ENCODE data around the gene FCSK. TPM values are rescaled to one million over a fixed set of nuclear protein-coding genes. Genes with fewer than 3 reads are reported as not detected.

The FCSK gene
- total and polyA plus RNA-seq, 2 of the 13 experiments (the other 11 are each of a cell fraction or from before 2014, with no cell fraction given) = 9.1 to 19.2 TPM

DNA sequence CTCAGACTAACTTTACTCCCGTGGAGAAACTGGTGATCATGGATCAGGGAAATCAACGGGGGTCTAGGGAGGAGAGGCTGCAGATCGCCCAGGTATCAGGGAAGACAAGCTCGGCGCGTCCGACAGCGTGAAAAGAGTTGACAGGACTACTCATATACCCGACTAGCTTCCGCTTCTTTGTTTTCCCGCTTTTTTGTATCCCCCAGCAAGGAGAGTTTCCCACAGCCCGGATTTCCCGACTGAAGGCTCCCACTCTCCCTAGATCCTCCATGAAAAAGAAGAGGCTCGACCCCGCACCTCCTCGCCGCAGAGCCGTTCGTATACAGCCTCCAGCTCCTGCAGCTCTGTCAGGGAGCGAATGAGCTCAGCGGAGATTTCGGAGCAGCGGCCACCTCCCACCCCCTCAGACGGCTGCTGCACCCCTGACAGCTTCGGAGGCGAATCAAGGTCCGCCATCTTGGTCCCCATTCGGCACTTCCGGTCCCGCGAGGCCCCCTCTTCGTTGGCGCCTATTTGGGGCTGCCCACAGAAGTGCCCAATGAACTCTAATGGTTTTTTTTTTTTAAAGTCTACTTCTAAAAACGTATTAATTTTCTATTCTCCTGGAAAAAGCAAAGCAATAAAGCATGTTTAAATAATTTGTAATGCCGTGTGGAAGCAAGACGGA lies 68.8 kb downstream of the FCSK start, which contains the start of gene COG4 (continued):
- peak; percentile 21; the same call in 1 of the 2 replicates for TF ChIP-seq ZNF784 (CRISPR knock-in tag; IDR thresholded peaks at IDR 0.05; ENCODE audit: borderline replicate concordance)
- no peak for TF ChIP-seq HNF4G (IDR thresholded peaks at IDR 0.05; ENCODE audit: borderline replicate concordance, low read depth, low read length)
- no peak; the same call in 1 of the 2 replicates for TF ChIP-seq HNF4G (CRISPR knock-in tag; IDR thresholded peaks at IDR 0.05; ENCODE audit: borderline replicate concordance, low read depth)
- 0 out of 2 replicates have a peak, but pooled peaks have one; percentile 23 for TF ChIP-seq ZNF318 (CRISPR knock-in tag; IDR thresholded peaks at IDR 0.05)
- no peak for TF ChIP-seq MXD1 (CRISPR knock-in tag; IDR thresholded peaks at IDR 0.05)
- TF ChIP-seq RAD51 (IDR thresholded peaks at IDR 0.05; ENCODE audit: borderline replicate concordance) = no peak
- TF ChIP-seq, protein P1, sequence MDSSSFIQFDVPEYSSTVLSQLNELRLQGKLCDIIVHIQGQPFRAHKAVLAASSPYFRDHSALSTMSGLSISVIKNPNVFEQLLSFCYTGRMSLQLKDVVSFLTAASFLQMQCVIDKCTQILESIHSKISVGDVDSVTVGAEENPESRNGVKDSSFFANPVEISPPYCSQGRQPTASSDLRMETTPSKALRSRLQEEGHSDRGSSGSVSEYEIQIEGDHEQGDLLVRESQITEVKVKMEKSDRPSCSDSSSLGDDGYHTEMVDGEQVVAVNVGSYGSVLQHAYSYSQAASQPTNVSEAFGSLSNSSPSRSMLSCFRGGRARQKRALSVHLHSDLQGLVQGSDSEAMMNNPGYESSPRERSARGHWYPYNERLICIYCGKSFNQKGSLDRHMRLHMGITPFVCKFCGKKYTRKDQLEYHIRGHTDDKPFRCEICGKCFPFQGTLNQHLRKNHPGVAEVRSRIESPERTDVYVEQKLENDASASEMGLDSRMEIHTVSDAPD (CRISPR knock-in tag; IDR thresholded peaks at IDR 0.05) = 0 out of 2 replicates have a peak, but pooled peaks have one; percentile 32
- no peak for TF ChIP-seq EED (CRISPR knock-in tag; IDR thresholded peaks at IDR 0.05)
- TF ChIP-seq, protein P2, sequence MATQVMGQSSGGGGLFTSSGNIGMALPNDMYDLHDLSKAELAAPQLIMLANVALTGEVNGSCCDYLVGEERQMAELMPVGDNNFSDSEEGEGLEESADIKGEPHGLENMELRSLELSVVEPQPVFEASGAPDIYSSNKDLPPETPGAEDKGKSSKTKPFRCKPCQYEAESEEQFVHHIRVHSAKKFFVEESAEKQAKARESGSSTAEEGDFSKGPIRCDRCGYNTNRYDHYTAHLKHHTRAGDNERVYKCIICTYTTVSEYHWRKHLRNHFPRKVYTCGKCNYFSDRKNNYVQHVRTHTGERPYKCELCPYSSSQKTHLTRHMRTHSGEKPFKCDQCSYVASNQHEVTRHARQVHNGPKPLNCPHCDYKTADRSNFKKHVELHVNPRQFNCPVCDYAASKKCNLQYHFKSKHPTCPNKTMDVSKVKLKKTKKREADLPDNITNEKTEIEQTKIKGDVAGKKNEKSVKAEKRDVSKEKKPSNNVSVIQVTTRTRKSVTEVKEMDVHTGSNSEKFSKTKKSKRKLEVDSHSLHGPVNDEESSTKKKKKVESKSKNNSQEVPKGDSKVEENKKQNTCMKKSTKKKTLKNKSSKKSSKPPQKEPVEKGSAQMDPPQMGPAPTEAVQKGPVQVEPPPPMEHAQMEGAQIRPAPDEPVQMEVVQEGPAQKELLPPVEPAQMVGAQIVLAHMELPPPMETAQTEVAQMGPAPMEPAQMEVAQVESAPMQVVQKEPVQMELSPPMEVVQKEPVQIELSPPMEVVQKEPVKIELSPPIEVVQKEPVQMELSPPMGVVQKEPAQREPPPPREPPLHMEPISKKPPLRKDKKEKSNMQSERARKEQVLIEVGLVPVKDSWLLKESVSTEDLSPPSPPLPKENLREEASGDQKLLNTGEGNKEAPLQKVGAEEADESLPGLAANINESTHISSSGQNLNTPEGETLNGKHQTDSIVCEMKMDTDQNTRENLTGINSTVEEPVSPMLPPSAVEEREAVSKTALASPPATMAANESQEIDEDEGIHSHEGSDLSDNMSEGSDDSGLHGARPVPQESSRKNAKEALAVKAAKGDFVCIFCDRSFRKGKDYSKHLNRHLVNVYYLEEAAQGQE (IDR thresholded peaks at IDR 0.05; ENCODE audit: borderline replicate concordance in 1 of 2, low read depth in 1 of 2, low read length in 2 of 2) = peak in 1 of 2 experiments; percentile 47; a peak in 1 of 4 replicates
- TF ChIP-seq ZNF30 (CRISPR knock-in tag; IDR thresholded peaks at IDR 0.05) = no peak
- no peak for TF ChIP-seq ZNF563 (CRISPR knock-in tag; IDR thresholded peaks at IDR 0.05)
- peak; percentile 31; the same call in 1 of the 2 replicates for TF ChIP-seq FOXC1 (CRISPR knock-in tag; IDR thresholded peaks at IDR 0.05; ENCODE audit: borderline replicate concordance)

Data from HepG2 (cell line).